HG03066 (cell line): ENCODE results near the gene DLG4.
A peak's percentile ranks its signal among the peaks of the same experiment; 100 is the strongest.

ENCODE experiments used
- ATAC-seq: cut with Tn5 transposase; IDR thresholded peaks from one replicate; pipeline ENCODE4 v1.9.1; 2021; ENCODE audit warnings: low read depth; ENCODE audit not compliant: unreplicated experiment

Gene DLG4

DNA sequence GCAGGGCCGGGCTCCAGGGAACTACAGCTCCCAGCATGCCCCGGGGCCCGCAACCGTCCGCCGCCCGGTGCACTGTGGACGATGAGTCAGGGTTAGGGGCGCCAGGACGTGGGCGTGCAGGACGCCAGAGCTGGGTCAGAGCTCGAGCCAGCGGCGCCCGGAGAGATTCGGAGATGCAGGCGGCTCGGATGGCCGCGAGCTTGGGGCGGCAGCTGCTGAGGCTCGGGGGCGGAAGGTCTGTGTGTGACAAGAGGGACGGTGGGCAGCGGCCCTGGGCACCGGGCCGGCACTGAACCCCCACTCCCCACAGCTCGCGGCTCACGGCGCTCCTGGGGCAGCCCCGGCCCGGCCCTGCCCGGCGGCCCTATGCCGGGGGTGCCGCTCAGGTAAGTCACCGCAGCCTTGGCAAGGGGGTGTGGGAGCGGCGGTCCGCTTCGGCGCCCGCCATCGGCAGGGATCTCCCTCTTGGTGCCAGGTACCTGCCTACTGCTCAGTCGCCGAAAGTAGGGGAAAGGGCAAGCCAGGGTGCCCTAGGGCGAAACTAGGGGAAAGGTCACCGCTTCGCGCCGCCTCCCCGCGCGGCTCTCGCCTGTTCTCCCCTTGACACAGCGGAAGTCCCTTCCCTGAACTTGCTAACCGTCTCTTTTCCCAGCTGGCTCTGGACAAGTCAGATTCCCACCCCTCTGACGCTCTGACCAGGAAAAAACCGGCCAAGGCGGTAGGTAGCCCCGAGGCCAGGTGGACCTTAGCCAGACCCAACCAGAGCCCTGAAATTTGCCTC lies at the start of gene DLG4, which contains the start of gene ACADVL:
Gene DLG4, minus strand, starts transcription at position 25 of the 781 bp plus-strand sequence.
Gene ACADVL, plus strand, starts transcription at position 127 of the 781 bp plus-strand sequence. Its CDS starts 47 bp downstream, at position 174.
- ATAC-seq, result no peak

DNA sequence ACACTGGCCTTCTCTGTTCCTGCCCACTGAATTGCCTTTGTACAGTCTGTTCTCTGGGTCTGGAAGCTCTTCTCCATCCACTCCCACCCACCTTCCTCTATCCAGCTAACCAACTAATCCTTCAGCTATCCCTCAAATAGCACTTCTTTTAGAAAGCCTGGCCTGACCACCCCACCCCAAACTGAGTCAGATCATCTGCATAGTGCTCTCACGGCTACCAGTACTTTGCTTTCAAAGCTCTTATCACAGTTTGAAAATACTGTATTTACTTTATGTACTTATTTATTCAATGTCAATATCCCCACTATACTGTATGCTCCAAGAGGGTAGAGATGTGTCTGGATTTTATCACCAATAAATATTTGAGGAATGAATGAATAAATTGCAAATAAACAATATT lies 47.1 kb upstream of the DLG4 start:
- no peak for ATAC-seq

GRCh38 chr17:7263801-7264078 lies 44.1 kb upstream of the DLG4 start:
- no peak for ATAC-seq

DNA sequence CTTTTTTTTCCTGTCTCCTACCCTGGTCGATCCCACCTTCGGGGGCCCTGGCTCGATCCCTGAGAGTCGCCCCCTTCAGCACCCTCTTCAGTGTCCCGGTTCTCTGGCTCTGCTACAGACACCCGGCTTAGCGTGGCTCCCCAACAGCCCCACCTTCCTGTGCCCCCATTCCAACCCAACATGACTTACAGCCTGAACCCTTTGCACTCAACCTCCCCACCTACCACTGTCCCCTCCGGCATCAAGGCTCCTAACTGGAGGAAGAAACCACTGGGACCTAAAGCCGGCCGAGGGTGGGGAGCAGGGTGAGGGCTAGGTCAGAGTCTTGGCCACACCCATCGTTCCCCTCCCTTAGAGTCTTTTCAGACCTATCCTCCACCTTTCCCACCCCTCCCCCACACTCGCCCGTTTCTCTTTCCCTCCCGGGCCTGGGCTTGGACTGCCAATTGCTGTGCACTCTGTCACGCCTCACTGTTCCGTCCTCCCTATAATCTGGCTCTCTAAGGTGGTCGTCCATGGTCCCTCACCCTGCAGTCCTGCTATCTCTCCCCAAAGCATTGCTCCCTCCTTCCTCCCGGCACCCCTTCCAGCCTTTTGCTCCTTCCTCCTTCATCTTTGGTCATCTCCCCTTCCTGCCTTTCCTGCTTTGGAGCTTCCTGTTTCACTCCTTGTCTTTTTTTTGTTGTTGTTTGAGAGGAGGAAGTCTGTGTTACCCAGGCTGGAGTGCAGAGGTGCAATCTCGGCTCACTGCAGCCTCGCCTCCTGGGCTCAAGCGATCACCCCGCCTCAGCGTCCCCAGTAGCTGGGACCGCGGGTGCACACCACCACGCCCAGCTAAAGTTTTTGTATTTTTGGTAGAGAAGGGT lies 43.5 kb upstream of the DLG4 start:
- ATAC-seq, result no peak

DNA sequence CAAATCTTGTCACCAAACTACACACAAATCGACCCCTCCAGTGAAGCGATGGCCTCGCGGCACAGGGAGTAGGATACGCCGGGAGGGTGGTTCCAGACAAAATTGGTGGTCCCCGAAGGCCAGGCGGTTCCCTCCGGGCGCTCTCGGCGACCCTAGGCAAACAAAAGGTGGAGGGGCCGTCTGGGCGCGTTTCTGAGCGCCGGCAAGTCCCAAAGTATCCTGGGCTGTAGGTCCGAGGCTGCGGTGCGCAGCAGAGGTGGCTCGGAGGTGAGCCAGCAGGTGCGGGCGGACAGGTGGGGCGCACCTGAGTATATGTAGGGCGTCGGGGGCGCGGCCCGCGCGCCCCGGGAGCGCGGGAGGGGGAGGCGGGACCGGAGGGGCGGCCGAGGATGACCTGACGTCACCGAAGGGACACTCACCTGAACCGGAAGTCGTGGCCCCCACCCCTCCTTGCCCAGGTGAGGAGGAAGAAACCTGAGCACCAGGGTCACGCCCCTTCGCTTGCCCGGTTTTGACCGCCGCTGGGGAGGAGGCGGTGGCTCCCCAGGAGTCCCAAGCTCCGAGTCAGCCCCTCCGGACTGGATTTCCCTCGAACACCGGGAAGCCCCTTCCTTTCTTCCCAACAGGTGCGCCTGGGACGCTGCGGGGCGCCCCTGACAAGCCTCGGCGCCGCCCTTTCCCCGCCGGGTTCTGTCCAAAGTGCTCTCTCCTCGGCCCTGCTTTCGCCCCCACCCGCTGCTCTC lies 42.7 kb upstream of the DLG4 start, which contains the start of gene CLDN7:
Gene CLDN7, minus strand, starts transcription at position 287 of the 743 bp plus-strand sequence. CDS start 435 bp downstream, outside the sequence.
- ATAC-seq, result no peak

DNA sequence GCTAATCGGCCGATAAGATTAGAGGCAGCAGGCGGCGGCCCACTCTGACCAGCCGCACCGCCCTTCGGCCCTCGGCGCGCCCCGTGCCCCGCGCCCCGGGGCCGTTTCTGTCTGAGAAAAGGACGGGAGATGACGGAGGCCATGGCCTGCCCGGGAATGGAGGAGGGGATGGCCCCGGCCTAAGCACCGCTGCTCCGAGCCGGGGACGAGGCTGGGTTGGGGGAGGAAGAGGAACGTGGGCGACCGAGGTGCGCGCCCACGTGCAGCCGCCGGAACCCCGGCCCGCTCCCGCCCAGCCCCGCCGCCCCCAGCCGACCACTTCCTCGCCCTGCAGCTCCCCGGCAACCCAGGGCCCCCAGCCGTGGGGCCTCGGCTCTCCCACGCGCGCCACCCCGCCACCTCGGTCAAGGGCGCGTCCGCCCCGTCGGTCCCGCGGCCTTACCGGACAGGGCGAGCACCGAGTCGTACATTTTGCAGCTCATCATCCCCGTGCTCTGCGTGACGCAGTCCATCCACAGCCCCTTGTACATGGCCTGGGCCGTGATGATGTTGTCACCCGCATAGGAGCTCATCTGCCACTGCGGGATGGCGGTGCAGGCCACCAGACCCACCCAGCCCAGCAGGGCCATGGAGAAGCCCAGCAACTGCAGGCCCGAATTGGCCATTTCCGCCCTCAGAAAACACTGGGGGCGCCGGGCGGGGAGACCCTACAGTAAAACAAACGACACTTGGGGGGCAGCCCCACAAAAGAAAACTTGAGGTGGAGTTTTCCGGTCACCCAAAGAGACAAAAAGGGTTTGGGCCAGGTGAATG lies 41.9 kb upstream of the DLG4 start:
- no peak for ATAC-seq

DNA sequence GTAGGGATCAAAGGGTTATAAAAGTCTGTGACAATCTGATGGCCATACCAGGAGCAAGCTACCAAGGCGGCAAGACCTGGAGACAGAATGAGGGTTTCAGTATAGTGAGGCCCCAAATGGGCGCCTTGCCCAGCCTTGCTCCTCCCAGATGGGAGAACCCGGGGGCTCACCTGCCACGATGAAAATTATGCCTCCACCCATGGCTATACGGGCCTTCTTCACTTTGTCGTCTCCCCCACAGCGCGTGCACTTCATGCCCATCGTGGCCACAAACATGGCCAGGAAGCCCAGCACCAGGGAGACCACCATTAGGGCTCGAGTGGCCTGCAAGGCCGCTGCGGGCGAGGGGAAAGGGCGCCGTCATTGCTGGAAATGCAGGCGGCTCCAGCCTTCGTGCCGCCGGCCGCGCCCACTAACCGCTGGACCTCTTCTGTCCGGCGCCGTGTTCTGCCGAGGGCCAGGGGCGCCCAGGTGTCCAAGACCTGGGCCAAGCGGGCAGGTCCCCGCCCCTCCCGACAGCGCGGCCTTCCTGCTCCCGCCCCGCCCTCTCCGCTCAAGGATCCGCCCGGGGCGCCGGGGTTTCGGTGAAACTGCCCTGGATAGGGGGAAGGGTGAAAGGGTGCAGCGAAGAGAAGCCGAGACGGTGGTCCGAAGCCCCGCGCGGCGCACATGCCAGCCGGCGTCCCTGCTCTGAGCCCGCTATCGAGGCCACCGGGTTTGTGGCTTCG lies 41.2 kb upstream of the DLG4 start:
- no peak for ATAC-seq

- ATAC-seq, result no peak
These were observed 40.5 kb upstream of the DLG4 start for GRCh38 chr17:7260151-7260550.

GRCh38 chr17:7259555-7259889 lies 39.9 kb upstream of the DLG4 start:
- ATAC-seq, result no peak

DNA sequence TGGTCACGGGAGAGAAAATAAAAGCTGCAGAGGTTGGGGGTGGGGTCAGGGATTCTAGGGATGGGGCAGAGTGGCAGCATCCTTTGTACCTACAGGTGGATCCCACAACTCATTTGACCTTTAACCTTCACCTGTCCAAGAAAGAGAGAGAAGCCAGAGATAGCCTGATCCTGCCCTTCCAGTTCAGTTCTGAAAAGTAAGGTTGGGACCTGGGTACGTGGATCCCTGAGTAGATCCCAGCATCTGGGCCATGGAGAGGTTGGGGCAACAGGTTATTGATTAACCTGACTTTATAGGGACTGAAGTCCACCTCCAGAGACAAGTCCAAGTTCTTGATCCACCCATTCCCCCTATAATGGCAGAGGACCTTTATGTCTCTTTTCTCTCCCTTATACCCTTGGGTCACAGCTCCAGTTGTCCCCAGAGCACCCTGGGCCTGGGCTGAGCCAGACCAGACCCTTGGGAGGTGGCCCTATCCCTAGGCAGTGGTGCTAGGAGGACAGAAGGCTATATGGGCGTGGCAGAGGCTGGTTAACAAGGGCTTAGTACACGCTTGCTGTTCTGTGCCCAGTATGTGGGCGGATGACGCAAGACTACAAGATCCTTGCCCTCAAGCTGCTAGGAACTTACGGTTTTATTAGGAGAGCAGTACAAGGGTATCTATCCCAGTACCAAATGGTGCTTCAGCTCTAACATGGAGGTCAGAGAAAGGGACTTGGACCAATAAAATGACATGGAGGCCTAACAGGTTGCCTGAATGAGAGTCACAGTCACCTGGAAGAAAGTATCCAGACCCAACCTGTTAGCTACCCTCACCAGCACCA lies 39.3 kb upstream of the DLG4 start:
- no peak for ATAC-seq

GRCh38 chr17:7256766-7257456 lies 37.3 kb upstream of the DLG4 start:
- no peak for ATAC-seq

DNA sequence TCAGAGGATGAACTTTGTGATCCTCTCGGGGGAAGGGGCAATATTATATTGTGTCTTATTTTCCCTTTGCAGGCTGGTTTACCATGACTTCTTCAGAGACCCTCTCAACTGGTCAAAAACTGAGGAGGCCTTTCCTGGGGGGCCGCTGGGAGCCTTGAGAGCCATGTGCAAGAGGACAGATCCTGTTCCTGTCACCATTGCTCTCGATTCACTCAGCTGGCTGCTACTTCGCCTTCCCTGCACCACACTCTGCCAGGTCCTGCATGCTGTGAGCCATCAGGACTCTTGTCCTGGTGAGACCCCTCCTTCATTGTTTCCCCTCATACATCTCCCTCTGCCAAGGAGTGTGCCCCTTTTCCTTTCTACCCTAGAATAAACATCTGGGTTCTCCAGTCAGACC lies 34.9 kb upstream of the DLG4 start:
- no peak for ATAC-seq

- ATAC-seq, result no peak
These were observed 33.4 kb upstream of the DLG4 start for GRCh38 chr17:7253082-7253481.

- peak; percentile 50 for ATAC-seq
These were observed 32.8 kb upstream of the DLG4 start, which contains the start of gene ELP5 for GRCh38 chr17:7252176-7253043. Gene ELP5 (plus strand): TSS chr17:7252215. CDS start chr17:7252551, 336 bp downstream.

DNA sequence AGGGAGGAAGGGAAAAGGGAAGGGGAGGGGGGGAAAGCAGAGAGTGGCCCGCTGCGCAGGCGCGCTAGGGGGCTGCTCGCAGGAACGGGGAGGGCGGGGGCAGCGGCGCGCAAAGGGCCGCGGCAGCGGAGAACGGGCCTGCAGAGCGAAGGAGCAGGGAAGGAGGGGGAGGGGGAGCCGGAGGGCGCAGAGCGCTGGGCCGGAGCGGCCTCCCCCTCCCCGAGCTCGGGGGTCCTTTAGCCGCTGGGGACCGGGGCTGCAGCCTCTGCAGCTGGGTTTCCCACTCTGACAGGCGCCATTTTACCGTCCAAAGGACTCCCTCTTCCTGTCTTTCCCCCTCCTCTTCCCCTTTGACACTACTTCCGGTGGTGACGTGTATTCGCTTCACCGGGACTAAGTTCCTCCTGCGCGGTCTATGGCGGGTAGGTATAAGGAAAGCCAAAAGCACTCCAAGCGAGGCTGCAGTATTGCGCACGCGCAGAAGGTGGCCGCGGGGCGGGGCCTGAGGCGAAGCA lies 32.1 kb upstream of the DLG4 start, which contains the start of gene CTDNEP1:
Gene CTDNEP1, minus strand, starts transcription at position 74 of the 515 bp plus-strand sequence. CDS start 438 bp downstream, outside the sequence.
- ATAC-seq, result peak; percentile 87

DNA sequence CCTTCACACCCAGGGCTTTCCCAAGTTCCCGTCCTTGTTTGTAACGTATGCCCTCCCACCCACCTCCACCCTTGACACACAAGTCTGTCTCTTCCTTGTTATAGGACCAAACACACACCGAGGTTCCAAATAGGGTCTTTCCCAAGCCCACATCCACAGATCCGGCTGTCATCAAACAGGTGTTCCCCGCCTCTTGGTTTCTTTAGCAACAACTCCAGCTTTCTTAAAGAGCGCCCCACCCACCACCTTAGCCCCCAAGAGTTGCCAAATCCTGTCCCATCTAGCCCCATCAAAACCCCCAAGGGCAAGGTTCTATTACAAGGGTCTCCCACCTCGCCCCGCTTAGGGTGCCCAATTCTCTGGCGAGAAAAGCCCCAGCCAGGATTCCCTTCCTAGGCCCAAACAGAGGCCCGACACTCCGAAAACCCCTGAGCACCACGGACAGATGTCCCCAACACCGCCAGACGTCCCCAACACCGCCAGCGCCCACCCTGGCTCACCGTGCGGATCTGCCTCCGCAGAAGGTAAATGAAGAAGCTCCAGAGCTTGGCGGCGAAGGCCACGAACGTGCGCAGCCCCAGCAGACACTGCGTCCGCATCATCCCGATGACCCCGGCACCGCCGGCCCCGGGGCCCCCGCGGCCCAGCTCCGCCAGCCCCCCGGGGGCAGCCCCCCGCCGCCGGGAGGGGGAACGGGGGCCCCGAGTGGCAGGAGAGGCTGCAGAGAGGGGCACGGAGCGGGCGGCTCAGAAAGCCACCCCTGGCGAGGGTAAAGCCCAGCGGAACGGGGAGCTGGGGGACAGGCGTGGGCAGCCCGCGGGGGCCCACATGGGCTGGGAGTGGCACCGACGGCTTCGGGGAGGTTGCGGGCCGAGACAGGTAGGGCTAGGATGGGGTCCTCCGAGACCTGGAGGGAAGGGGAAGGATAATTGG lies 31.3 kb upstream of the DLG4 start:
- ATAC-seq, result no peak
